Fibroblast of skin of back (primary cell): Measurements from ENCODE around the gene CHST2. TPM values are rescaled to one million over a fixed set of nuclear protein-coding genes. Genes with fewer than 3 reads are reported as not detected.
"Not testable (repeated sequence)": the region's sequence is repeated elsewhere in the genome, so short reads cannot be mapped to it uniquely, and the experiment has no call there.

Source experiments
- DNase-seq: peaks from one replicate; pipeline ENCODE4 v3.0.0-alpha.2; 2013
- polyA plus RNA-seq, 2 experiments: library from polyadenylated mRNA; unstranded; fragments of 120-200 nt; gene quantifications; one replicate each; pipeline ENCODE4 v1.2.1, GENCODE V29; 2013; ENCODE audit not compliant: insufficient read length in 2 of 2

Gene CHST2, protein sequence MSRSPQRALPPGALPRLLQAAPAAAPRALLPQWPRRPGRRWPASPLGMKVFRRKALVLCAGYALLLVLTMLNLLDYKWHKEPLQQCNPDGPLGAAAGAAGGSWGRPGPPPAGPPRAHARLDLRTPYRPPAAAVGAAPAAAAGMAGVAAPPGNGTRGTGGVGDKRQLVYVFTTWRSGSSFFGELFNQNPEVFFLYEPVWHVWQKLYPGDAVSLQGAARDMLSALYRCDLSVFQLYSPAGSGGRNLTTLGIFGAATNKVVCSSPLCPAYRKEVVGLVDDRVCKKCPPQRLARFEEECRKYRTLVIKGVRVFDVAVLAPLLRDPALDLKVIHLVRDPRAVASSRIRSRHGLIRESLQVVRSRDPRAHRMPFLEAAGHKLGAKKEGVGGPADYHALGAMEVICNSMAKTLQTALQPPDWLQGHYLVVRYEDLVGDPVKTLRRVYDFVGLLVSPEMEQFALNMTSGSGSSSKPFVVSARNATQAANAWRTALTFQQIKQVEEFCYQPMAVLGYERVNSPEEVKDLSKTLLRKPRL
- polyA plus RNA-seq (2013, experiment 1 of 2; ENCODE audit: insufficient read length), result 3.5 TPM
- polyA plus RNA-seq (2013, experiment 2 of 2; ENCODE audit: insufficient read length), result 3.4 TPM

DNA sequence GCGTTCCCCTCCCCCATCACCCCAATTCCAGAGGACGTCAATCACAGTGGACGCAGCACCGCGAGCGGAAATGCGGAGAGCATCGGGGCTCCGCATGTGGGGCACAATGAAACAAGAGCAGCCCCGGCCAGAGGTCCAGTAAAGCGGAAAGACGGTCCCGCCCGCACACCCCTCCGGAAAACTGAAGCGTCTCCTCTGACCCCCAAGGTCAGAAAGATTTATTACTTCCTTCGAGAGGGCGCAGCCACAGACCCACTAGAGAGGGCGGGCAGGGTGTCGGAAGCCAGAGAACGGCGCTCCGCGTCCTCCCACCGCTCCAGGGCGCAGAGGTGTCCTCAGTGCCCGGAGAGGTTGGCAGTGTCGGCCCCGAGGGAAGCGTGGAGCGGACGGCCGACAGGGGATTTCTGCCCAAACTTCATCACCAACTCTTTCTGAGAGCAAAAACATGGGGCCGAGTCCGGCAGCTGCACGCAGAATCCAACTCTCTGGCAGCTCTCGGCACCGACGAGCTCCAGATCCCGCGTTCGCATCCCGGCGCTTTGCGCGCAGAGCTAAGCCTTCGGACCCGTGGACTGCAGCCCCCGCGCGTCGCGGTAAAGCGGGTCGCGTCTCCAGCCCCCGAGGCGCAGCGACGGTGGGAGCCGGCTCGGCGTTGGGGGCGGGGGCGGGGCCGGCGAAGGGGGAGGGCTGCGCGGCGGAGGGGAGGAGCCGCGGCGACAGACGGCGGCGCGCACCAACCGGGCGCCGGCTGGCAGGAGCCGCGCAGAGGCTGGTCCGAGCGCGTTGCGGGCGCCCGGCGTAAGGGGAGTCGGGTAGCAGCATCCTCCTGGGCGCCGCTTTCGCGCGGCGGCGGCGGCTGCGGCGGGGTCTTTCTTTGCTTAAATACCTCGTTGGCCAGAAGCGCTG, at the start of gene CHST2:
Gene CHST2, plus strand, starts transcription at position 763 of the 906 bp plus-strand sequence. CDS start 1,046 bp downstream, outside the sequence.
- peak; percentile 83 for DNase-seq

DNA sequence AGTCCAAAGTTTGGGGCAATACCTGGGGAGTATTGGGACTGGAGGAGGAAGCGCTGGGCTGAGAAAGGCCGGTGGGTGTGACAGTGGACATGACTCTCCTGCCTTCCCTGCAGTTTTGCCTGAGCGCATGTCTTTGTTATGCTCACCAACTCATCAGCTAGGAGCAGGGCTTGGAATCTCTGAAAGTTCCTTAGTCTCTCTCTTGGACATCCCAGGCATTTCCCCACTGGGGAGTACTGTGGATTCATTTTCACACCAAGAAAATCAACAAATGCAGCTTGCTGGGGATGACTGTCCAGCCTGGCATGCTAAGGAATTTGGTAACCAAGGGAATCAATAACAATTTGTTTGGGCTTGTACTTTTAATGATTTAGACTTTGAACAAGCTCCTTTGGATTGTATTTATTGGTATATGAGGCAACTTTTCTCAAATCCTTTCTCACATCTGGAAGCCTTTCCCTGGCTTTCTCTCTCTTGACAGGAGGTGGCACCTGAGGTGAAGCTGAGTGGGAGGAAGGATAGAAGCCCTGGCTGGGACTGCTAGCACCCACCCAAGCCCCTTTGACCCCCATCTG, 48.5 kb upstream of the CHST2 start:
- peak; percentile 95 for DNase-seq

DNA sequence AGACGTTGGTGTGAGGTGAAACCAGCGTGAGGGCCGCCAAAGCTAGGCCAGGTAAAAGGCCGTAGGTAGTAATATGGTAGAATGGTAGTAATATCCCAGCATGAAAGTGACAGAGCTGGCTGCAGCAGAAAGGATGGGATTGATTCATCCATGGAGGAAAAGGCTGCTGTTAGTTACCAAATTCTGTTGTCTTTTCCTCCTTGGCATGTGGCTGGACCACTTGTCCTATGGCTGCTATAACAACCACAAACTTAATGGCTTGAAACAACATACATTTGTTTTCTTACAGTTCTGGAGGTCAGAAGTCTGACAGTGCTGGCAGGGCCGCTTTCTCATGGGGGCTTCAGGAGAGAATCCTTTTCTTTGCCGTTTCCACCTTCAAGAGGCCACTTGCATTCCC, 47.8 kb upstream of the CHST2 start:
- peak; percentile 20 for DNase-seq

DNA sequence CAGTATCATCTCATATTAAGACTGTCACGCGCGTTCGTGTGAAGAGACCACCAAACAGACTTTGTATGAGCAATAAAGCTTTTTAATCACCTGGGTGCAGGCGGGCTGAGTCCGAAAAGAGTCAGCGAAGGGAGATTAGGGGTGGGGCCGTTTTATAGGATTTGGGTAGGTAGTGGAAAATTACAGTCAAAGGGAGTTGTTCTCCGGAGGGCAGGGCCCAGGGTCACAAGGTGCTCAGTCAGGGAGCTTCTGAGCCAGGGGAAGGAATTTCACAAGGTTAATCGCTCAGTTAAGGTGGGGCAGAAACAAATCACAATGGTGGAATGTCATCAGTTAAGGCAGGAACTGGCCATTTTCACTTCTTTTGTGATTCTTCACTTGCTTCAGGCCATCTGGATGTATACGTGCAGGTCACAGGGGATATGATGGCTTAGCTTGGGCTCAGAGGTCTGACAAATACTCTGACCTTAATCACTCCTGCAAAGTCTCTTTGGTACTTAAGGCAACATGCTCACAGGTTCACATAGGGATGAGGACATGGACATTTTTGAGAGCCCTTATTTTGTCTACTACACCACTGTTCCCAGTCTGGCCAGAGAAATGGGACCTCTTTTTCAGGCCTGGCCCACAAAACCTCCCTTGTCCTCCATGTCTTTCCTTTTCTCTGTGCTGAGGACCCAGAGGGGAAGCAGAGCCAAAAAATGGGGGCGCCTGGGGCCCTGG, 47.1 kb upstream of the CHST2 start:
- DNase-seq, result not testable (repeated sequence)

DNA sequence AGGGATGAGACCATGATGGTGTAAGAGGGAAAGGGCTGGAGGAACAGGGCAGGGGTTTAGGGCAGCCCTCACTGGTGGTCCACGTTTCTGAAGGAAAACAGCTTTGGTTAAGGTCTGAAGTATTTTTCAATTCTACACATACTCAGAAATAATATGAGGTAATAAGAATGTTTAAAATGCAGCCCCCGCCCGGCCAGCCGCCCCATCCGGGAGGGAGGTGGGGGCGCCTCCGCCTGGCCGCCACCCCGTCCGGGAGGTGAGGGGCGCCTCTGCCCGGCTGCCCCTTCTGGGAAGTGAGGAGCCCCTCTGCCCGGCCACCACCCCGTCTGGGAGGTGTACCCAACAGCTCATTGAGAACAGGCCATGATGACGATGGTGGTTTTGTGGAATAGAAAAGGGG, 46.0 kb upstream of the CHST2 start:
- not testable (repeated sequence) for DNase-seq

DNA sequence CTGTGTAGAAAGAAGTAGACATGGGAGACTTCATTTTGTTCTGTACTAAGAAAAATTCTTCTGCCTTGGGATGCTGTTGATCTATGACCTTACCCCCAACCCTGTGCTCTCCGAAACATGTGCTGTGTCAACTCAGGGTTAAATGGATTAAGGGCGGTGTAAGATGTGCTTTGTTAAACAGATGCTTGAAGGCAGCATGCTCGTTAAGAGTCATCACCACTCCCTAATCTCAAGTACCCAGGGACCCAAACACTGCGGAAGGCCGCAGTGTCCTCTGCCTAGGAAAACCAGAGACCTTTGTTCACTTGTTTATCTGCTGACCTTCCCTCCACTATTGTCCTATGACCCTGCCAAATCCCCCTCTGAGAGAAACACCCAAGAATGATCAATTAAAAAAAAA, 45.6 kb upstream of the CHST2 start:
- not testable (repeated sequence) for DNase-seq

DNA sequence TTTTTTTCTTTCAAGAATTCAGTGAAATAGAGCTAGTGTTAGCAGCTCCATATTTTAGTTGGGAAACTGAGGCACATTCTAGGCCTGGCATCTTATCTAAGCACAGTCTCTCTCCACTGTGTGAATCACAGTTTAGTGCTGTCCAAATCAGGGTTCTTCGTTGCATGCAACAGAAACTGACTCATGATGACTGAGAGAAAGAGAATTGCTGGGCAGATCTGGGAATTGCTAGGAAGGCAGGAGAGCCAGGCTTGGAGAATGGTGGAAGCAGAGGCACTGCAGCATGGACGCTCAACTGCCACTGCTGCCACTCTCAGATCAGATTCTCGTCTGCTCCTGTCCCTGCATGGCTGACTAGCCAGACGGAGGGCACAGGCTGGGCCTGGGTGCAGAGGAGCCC, 40.7 kb upstream of the CHST2 start:
- DNase-seq, result peak; percentile 79

DNA sequence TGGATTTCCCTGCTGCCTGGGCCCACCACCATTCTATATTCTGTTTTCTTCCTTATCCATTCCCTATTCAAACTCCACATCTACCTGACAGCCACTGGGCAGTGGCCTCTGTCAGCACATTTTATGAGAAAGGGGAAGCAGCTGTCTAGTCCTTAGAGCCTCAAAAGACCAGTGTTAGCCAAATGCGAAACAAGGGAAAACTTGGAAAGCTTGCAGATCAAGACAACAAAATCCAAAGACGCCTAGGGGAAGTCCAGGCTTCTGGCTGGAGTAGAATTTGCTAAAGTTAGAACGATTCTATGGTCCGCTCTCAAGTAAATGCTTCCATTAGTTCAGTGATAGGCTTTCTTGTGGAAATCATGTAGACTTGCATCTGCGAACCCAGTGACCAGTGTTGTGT, 39.4 kb upstream of the CHST2 start:
- DNase-seq, result no peak

DNA sequence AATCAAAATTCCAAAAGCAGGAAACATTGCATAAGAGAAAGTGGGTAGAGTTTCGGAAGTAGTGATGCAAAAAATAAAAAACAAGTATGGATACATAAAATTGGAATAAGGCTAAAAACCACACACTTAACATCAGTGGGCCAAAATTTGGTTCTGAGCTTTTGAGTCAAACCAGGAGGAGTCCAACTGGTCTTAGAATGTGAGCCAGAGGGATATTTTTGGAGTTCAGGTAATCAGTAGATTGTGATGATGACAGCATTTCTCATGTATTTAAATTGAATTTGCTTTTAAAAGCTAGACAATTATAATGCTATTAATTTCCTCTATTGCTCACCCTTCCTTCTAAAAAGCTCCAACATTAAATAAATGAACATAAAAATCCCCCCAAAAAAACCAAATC, 38.2 kb upstream of the CHST2 start:
- DNase-seq, result no peak

DNA sequence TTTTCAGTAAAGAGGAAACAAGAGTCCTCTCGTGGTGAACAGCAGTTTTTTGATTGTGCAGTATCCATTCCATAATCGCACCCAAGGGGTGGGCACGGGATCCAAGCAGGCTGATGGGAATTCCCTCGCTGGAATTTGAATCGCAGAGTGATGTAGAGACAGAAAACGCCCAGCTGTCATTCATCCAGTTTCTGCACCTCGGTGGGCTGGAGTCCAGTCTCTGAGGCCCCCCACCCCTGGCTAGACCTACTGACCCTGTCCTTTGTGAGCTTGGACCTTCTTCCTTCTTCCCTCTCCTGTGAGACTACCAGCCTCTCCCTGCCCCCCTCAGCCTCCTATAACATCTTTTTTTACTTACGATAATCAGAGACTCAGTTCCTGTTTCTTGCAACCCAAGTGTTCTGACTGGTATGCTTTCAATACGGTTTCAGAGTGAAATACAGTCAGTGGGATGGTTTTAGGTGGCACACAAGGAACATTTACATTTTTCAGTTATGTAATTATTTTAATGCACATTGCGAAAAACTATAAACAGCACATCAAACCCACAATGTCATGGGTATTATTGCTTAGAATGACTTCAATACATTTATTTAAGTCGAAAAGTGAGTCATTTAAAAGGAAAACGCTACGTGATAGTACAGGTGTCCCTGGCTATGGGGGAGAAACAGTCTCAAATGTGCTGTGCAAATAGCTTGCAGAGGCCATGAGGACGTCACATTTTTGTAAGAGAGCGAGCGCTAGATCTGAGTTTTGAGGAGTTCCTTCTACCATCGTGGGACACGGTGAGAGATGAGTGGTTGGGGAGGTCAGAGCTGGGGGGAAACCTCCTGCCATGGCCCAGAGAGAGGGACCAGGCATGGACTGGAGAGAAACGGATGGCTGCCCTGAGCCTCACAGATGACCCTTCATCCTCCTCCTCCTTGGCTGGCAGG, 37.5 kb upstream of the CHST2 start:
- DNase-seq, result no peak

DNA sequence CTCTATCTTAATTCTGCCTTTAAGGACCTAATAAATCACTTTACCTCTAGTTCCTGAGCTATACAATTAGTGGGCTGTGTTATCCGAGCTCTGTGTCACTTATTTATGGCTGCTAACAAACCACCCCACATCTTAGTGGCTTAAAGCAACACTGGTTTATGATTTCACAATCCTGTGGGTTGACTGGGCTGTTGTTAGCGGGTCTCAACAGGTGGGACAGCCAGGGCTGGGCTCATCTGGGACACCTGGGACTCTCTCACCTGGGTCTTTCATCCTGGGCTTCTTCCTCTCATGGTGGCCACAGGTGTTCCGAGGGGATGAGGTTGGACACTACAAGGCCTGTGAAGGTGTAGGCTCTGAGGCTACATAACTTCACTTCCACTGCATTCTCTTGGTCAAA, 35.8 kb upstream of the CHST2 start:
- DNase-seq, result no peak

DNA sequence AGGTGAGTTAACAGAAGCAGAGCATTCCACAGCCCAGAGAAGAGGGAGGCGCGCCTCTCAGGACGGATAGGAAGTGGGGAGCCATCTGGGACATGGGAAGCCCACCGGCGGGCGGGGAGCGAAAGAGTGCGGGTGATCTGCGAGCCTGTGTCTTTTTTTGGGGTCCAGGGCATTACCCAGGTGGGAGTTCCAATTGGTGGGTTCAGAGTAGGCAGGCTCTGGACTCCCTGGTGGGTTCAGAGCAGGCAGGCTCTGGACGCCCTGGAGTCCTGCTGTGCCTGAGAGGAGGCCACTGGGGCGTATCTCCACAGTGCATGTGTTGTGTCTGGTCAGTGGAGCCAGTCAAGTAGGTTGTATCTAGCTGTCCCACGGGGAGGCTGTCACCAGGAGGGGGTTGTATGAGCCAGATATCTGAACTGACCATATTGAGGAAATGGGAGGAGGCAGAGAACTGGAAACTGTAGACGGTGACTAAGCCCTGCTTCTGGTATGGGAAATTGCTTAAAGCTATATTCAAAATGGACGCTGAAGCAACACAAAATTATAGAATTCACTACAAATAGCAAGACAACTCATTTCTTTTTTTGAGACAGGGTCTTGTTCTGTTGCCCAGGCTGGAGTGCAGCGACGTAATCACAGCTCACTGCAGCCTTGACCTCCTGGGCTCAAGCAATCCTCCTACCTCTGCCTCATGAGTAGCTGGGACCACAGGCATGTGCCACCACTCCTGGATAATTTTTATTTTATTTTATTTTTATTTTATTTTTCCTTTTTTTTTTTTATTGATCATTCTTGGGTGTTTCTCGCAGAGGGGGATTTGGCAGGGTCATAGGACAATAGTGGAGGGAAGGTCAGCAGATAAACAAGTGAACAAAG, 34.5 kb upstream of the CHST2 start:
- DNase-seq, result peak; percentile 86

DNA sequence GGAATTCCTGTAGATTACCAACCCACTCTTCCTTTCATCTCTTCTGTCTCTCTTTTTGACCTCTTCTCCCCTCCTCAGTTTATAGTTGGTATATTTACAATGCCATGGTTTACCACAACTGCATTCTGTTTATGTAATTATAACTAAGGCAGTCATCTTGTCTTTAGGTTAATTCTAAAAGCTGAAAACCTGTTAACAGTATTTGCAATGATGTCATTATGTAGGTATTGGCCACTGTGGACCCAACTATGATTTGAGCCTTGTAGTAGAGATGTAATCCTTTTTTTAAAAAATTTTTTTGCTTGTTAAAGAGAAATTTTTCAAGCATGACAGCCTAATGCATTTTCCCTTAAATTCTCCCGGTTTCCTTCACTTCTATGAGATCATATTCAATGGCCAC, 30.7 kb upstream of the CHST2 start:
- DNase-seq, result no peak

DNA sequence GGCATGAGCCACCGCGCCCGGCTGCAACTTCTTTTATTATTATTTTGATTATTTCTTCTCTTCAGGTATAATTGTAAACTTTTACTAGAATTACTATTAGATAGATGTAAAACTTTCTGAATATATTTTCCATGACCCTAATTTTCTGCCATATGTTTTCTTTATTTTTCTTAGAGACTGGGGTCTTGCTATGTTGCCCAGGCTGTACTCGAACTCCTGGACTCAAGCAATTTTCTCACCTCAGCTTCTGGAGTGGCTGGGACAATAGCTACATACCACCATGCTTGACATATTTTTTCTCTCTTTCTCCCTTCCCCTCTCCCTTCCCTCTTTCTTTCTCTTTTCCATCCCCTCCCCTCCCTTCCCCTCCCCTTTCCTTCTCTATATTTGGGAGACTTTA, 29.6 kb upstream of the CHST2 start:
- no peak for DNase-seq

DNA sequence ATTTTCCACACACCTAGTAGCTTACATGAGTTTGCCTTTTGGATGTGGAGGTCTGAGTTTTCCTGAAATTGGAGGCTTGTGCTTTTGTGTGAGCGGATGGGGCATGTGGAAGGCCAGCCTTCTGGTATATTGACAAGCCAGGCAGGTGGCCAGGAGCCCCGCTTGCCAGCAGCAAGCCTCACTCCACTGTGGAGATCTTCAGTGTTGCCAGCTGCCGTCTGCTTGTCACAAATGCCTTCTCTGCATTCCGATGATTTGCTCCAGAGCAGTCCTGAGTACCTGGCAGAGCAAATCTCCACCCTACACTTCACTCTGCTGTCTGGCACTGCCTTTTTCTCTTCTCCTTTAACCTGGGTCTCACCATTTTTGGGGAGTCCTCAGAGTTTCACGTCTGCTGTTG, 29.1 kb upstream of the CHST2 start:
- DNase-seq, result no peak

DNA sequence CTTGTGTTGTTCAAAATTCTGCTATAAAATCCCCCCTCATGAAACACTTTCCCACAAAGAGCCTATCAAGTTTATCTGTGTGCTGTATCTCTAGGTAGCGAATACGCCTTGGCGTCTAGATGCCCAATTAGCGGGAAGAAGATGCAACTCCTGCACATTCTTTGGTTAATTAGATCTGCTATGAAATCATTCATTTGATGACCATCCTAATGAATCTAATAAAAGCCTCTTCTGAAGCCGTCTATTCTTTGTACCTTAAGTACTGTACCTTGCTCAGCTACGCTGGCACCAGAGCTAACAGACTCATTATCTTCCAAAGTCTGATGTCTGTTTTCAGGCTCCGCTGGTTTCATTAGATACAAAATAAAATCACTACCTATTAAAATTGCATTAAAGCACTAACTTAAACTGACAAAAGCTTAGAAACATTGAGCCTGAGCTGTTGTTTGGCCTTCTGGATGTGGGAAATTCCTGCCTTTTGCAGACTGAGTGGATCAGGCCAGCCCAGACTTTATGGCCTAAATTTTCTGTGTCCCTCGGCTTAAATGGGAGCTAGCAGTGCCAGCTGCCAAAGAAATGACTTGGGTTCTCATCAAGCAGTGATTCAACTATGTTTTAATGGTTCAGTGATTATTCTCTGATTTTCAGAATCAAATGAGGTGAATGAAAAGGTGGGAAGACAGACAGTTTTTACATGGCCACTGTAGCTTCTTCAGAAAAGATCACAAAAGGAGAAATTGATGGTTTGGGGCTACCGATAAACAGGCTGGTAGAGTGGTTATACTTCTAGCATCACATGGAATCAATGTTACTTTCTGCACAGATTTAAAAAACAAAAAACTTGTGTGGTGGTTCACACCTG, 28.4 kb upstream of the CHST2 start:
- no peak for DNase-seq

DNA sequence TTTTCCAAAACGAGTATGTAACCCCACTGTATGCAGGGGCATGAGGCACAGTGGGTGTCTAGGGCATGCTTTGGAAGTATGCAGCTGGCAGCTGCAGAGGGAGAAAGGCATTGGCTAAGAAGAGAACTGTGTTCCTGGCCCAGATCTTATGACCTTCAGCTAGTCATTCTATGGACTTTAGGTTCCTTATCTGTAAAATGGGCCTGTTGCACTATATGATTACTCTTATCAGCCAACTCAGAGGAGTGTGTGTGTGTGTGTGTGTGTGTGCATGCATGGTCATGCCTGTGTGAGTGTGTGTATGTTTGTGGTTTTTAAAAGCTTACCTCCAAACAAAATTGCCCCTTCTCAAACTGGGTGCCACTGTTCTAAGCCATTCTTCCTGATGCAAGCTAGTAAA, 27.4 kb upstream of the CHST2 start:
- DNase-seq, result no peak

DNA sequence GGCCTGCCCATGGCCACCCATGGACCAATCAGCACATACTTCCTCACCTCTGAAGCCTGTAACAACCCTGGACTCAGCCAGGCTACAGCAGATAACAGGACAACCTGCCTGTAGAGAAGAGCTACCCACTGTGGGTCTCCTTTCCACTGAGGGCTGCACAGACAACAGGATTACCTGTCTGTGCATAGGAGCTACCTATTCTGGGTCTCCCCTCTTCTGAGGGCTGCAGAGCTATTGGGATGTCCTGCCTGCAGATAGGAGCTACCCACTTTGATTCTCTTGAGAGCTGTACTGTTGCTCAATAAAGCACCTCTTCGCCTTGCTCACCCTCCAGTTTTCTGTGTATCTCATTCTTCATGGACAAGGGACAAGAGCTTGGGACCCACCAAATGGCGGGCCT, 23.8 kb upstream of the CHST2 start:
- no peak for DNase-seq
